GM12891 (cell line): ENCODE data around the gene SPOCK1.

Experiments used
- DNase-seq: peaks from one replicate; pipeline ENCODE4 v3.0.0; 2011; ENCODE audit warnings: low spot score; ENCODE audit not compliant: insufficient read length
- FAIRE-seq: peaks from 2 replicates; lab custom pipeline; 2011; peaks lifted over from hg19 to GRCh38; lab: Jason Lieb, UNC
- PAX5 ChIP-seq: IDR thresholded peaks from 2 replicates; pipeline ENCODE4 v1.6.1; 2011; ENCODE audit warnings: low read length, moderate library complexity, mild to moderate bottlenecking; ENCODE audit not compliant: insufficient read depth, severe bottlenecking
- POLR2A ChIP-seq: IDR thresholded peaks from 2 replicates; pipeline ENCODE4 v1.6.1; 2011; ENCODE audit warnings: low read depth, low read length, control low read depth
- POLR2AphosphoS5 ChIP-seq: IDR thresholded peaks from 2 replicates; pipeline ENCODE4 v1.6.1; 2011; ENCODE audit warnings: low read depth, low read length, control low read depth
- POU2F2 ChIP-seq: IDR thresholded peaks from 2 replicates; pipeline ENCODE4 v1.6.1; 2011; ENCODE audit warnings: low read depth, mild to moderate bottlenecking, control low read depth, low read length, moderate library complexity
- SPI1 ChIP-seq: IDR thresholded peaks from 2 replicates; pipeline ENCODE4 v1.6.1; 2011; ENCODE audit warnings: low read depth, low read length, control low read depth
- TAF1 ChIP-seq: IDR thresholded peaks from 2 replicates; pipeline ENCODE4 v1.6.1; 2011; ENCODE audit warnings: low read depth, low read length, control low read depth

Gene SPOCK1

DNA sequence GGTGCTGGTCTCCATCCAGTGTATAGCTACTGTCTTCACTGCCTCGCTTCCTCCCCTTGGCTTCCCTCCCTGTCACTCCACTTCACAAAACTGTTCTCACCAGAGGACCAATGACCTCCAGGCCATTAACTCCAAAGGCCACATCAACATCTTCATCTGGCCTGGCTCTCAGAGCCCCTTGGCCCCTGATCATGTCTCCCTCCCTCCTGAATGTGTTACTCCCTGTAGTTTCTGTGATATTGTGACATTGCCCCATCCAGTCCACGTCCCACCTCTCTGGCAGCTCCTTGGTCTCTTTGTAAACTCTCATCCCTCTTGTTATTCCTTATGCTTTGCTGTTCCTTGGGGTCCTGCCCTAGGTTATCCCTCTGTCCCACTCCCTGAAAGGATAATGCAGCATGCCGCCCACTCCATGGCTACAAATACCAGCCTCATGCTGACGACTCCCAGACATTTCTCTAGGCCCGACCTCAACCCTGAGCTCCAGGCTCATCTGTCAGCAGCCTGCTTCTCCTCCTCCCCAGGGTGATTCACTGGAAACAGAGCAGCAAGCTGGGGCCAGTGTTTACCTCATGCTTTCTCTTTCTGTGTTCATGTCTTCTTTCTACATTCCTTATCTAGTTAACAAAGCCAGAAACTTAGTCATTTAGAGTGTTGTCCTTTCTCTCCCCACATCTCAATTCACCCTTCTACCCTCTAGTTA, 312.2 kb downstream of the SPOCK1 start:
- FAIRE-seq (no peak), DNase-seq (no peak)
- no peak for TF ChIP-seq PAX5
- no peak for TF ChIP-seq TAF1
- no peak for TF ChIP-seq POU2F2
- no peak for TF ChIP-seq SPI1
- no peak for TF ChIP-seq POLR2A
- TF ChIP-seq POLR2AphosphoS5, result no peak

GRCh38 chr5:137185193-137185592, 313.9 kb downstream of the SPOCK1 start:
- DNase-seq (no peak), FAIRE-seq (no peak)
- TF ChIP-seq POLR2AphosphoS5 (no peak), SPI1 (no peak), PAX5 (no peak), TAF1 (no peak), POLR2A (no peak), POU2F2 (no peak)

- FAIRE-seq (no peak), DNase-seq (no peak)
- TF ChIP-seq POU2F2 (no peak), PAX5 (no peak)
These were observed 314.4 kb downstream of the SPOCK1 start for GRCh38 chr5:137184734-137185133.

DNA sequence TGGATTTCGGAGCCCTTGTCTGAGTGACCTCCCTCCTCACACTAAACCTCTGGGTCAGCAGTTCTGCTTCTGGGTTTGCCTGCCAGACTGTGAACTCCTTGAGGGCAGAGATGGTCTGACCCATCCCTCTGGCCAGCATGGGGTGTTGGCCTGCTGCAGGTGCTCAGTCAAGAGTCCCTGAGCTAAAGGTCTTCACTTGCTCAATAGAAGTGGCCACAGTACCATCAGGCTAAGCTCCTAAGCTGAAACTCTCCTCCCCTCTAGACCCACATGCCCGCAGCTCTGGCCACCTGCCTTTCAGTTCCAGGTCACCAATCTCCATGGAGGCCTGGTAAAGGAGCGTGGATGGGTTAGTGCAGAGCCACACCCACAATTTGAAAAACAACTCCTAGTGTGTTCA, 316.6 kb downstream of the SPOCK1 start:
- no peak for DNase-seq
- TF ChIP-seq POLR2A (no peak), TAF1 (no peak), PAX5 (no peak), SPI1 (no peak), POLR2AphosphoS5 (no peak), POU2F2 (no peak)
- no peak for FAIRE-seq

DNA sequence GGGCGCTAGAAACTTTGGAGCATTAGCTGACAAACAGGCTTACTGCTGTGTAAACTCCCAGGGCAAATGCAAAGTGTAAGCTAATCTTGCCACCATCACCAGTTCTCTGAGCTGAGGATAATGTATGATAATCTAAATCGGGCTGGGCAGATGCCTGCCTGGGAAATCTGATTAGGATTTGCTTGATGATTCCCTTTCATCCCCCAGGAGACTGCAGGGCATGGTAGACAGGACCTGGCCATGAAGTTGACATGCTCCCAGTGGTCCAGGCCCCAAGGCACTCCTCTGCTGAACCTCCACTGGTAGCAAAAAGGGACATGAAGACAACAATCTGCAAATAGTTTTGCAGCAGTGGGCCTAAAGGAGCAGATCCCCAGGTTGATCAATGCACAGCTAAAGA, 317.5 kb downstream of the SPOCK1 start:
- FAIRE-seq, result no peak
- TF ChIP-seq SPI1 (no peak), PAX5 (no peak), TAF1 (no peak), POU2F2 (no peak), POLR2A (no peak), POLR2AphosphoS5 (no peak)
- no peak for DNase-seq

DNA sequence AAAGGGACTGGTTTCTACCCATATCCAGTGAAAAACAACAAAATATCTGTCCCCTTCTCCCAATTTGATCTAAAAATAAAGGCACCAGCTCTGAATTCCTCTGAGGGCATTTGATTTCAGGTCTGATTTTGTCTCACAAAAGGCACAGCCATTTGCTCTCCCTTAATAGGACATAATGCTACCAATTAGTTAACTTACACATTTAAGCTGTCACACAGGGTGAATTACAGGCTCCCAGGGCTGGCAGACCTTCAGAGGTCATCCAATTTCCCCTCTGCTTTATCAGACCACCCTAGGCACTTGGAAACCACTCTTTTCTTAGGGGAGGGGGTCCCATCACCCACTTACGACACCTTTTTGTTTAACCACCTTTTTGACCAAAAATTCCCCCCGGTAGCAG, 319.9 kb downstream of the SPOCK1 start:
- FAIRE-seq (no peak), DNase-seq (no peak)
- TF ChIP-seq TAF1 (no peak), POLR2A (no peak), SPI1 (no peak), PAX5 (no peak), POLR2AphosphoS5 (no peak), POU2F2 (no peak)

DNA sequence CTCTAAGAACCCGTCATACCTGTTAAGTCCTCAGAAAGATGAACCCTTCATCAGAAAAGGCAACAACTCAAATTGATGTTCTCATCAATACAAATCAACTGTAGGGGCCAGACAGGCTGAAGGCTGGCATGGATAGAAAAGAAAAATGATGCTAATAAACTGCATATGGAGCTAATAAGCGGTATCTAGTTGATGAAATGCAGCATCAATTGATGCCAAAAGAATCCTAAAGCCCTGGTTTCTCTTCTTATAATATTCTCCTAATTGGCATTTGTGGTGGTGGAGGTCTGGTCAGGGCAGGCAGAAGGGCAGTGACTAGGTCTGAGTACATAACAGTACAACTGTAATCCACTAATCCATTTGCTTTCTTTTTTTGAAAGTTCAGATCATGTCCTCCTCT, 322.5 kb downstream of the SPOCK1 start:
- FAIRE-seq, result no peak
- no peak for DNase-seq
- no peak for TF ChIP-seq PAX5

- FAIRE-seq, result no peak
- no peak for DNase-seq
- TF ChIP-seq PAX5, result no peak
- no peak for TF ChIP-seq TAF1
- TF ChIP-seq SPI1, result no peak
- TF ChIP-seq POU2F2, result no peak
- TF ChIP-seq POLR2A, result no peak
- no peak for TF ChIP-seq POLR2AphosphoS5
These were observed 323.0 kb downstream of the SPOCK1 start for GRCh38 chr5:137176126-137176525.

- FAIRE-seq (no peak), DNase-seq (no peak)
- TF ChIP-seq POU2F2, result no peak
- no peak for TF ChIP-seq PAX5
- no peak for TF ChIP-seq POLR2AphosphoS5
- no peak for TF ChIP-seq SPI1
These were observed 324.9 kb downstream of the SPOCK1 start for GRCh38 chr5:137174196-137174595.

DNA sequence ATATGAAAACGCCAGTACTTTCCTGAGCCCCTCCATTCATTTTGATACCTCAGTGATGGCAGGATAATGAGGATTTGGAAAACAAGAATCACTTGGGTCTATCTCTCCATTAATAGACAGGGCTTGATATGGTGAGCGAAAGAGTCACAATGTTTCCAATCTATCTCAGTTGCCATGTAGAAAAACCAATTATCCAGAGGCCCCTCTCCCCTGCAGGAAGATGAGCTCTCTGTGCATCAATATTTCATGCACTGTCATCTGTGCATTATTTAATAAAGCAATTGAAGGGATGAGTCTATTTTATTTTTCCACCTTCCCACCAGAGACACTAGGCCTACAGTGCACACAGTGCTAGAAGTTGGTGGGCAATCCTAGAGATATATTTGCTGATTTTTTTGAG, 326.9 kb downstream of the SPOCK1 start:
- DNase-seq (no peak), FAIRE-seq (no peak)
- TF ChIP-seq POLR2AphosphoS5 (no peak), TAF1 (no peak), PAX5 (no peak), SPI1 (no peak), POU2F2 (no peak), POLR2A (no peak)

GRCh38 chr5:137167187-137167586, 331.9 kb downstream of the SPOCK1 start:
- TF ChIP-seq PAX5 (no peak), POLR2AphosphoS5 (no peak), POLR2A (no peak), SPI1 (no peak), TAF1 (no peak), POU2F2 (no peak)
- FAIRE-seq (no peak), DNase-seq (no peak)
